Esophagus muscularis mucosa (tissue), 4 donors: ENCODE measurements around the gene ZNF618. TPM values are rescaled to one million over a fixed set of nuclear protein-coding genes. Genes with fewer than 3 reads are reported as not detected.
A peak's percentile ranks its signal among the peaks of the same experiment; 100 is the strongest.

Source experiments
- DNase-seq: peaks from one replicate; pipeline ENCODE4 v3.0.0-alpha.2; 2017; ENCODE audit errors: extremely low spot score
- H3K27ac ChIP-seq, 4 donors: fragments of 200-600 bp; sonication (generic); replicated peaks in 1 of 4; 1 replicate in 3 of 4; 2 replicates in 1 of 4; pipeline ENCODE4 v1.5.1; 2016 to 2019; ENCODE audit warnings: mild to moderate bottlenecking in 1 of 4
- H3K27me3 ChIP-seq, 4 donors: fragments of 200-600 bp; sonication (generic); one replicate each; pipeline versions ENCODE4 v1.5.1 to v1.6.0; 2016 to 2019
- H3K36me3 ChIP-seq, 4 donors: fragments of 200-600 bp; sonication (generic); one replicate each; pipeline ENCODE4 v1.5.1; 2016 to 2019
- H3K4me1 ChIP-seq, 4 donors: fragments of 200-600 bp; sonication (generic); one replicate each; pipeline ENCODE4 v1.5.1; 2016 to 2019
- H3K4me3 ChIP-seq, 4 donors: fragments of 200-600 bp; sonication (generic); 1 replicate in 2 of 4; 2 replicates in 2 of 4; pipeline ENCODE4 v1.5.1; 2016 to 2019; ENCODE audit warnings: mild to moderate bottlenecking in 4 of 4, moderate library complexity in 1 of 4
- H3K9me3 ChIP-seq, 4 donors: fragments of 200-600 bp; sonication (generic); 1 replicate in 3 of 4; 2 replicates in 1 of 4; pipeline ENCODE4 v1.5.1; 2016 to 2019
- CTCF ChIP-seq, 3 experiments: fragments of 200-600 bp in 2 of 3; fragments of 450-650 bp in 1 of 3; sonication (generic) in 2 of 3; IDR thresholded peaks; one replicate each; pipeline ENCODE4 v1.5.1; 2017 to 2019; ENCODE audit warnings: antibody characterized with exemption in 3 of 3, mild to moderate bottlenecking in 2 of 3, moderate library complexity in 1 of 3
- EP300 ChIP-seq: sonication (generic); formaldehyde crosslinking; IDR thresholded peaks from one replicate; pipeline ENCODE4 v1.6.1; 2017; ENCODE audit warnings: antibody characterized with exemption
- POLR2A ChIP-seq: fragments of 450-650 bp; IDR thresholded peaks from one replicate; pipeline ENCODE4 v1.6.1; 2017; ENCODE audit warnings: antibody characterized with exemption, moderate library complexity, mild to moderate bottlenecking, low read depth
- POLR2AphosphoS5 ChIP-seq, 2 donors: sonication (generic); formaldehyde crosslinking; IDR thresholded peaks; one replicate each; pipeline ENCODE4 v1.6.1; 2017; ENCODE audit warnings: antibody characterized with exemption in 2 of 2
- WGBS: methylation state at CpG from one replicate; pipeline ENCODE4 v1.1.5; 2018; 5-methylcytosine and 5-hydroxymethylcytosine counted together
- intact Hi-C: fragments of 100-400 bp; cut with DNase I; formaldehyde crosslinking; loops from one replicate; pipeline ENCODE4 v1.15.1; 2023
- total RNA-seq, 4 donors: library from RNA; depleted of rRNA; stranded (reverse); fragments of >200 nt; gene quantifications; one replicate each; pipeline versions ENCODE4 v1.1.0 to v1.2.1, GENCODE V29; 2016

Gene ZNF618
- total RNA-seq, 4 donors from 2014 or later = 1.2 to 4.5 (median 2.6) TPM

- DNase-seq = peak; percentile 57
- no peaks in the 10 kb centered on the region for H3K4me1 ChIP-seq
- no peaks in the 10 kb centered on the region for H3K27me3 ChIP-seq
- no peak overlapping the region for H3K27ac ChIP-seq
- H3K9me3 ChIP-seq = no peaks in the 10 kb centered on the region
- no peak overlapping the region for H3K4me3 ChIP-seq
- WGBS = 96% methylated on average over 11 of the region's 11 CpGs
- intact Hi-C loops = no loop called here
- TF ChIP-seq EP300 = no peak
- TF ChIP-seq POLR2A = no peak
- TF ChIP-seq CTCF (IDR thresholded peaks at IDR 0.05) = no peak
- no peak for TF ChIP-seq POLR2AphosphoS5 (IDR thresholded peaks at IDR 0.05)
- H3K36me3 ChIP-seq = no peaks in the 10 kb centered on the region
Measured at GRCh38 chr9:113946496-113947115, 70.5 kb downstream of the ZNF618 start.

GRCh38 chr9:113947941-113948340 lies 71.8 kb downstream of the ZNF618 start:
- intact Hi-C loops = no loop called here
- no peaks in the 10 kb centered on the region for H3K9me3 ChIP-seq
- DNase-seq = peak; percentile 45
- no peaks in the 10 kb centered on the region for H3K4me1 ChIP-seq
- 84% methylated on average over 6 of the region's 8 CpGs for WGBS
- no peak for TF ChIP-seq CTCF (IDR thresholded peaks at IDR 0.05)
- TF ChIP-seq POLR2AphosphoS5 (IDR thresholded peaks at IDR 0.05) = no peak
- TF ChIP-seq EP300 = no peak
- TF ChIP-seq POLR2A = no peak
- no peaks in the 10 kb centered on the region for H3K36me3 ChIP-seq
- no peak overlapping the region for H3K27ac ChIP-seq
- H3K27me3 ChIP-seq = no peaks in the 10 kb centered on the region
- no peak overlapping the region for H3K4me3 ChIP-seq

GRCh38 chr9:113948891-113949570 lies 72.9 kb downstream of the ZNF618 start:
- Histone ChIP-seq H3K4me3 (no peak overlapping the region), H3K9me3 (no peaks in the 10 kb centered on the region), H3K27ac (no peak overlapping the region), H3K36me3 (no peaks in the 10 kb centered on the region), H3K4me1 (no peaks in the 10 kb centered on the region), H3K27me3 (no peaks in the 10 kb centered on the region)
- no peak for TF ChIP-seq POLR2A
- no peak for TF ChIP-seq POLR2AphosphoS5 (IDR thresholded peaks at IDR 0.05)
- TF ChIP-seq CTCF (IDR thresholded peaks at IDR 0.05) = no peak
- no peak for TF ChIP-seq EP300
- DNase-seq = peak; percentile 70
- intact Hi-C loops = no loop called here
- WGBS = 83% methylated on average over 11 of the region's 11 CpGs

GRCh38 chr9:113949571-113950078 lies 73.5 kb downstream of the ZNF618 start:
- no peaks in the 10 kb centered on the region for H3K27me3 ChIP-seq
- intact Hi-C loops = no loop called here
- DNase-seq = peak; percentile 75
- H3K9me3 ChIP-seq = no peaks in the 10 kb centered on the region
- H3K4me3 ChIP-seq = no peak overlapping the region
- peaks cover 0 to 2% (median 0%) of the 10 kb centered on the region in 4 donors for H3K4me1 ChIP-seq
- no peak overlapping the region for H3K27ac ChIP-seq
- H3K36me3 ChIP-seq = no peaks in the 10 kb centered on the region
- no peak for TF ChIP-seq POLR2AphosphoS5 (IDR thresholded peaks at IDR 0.05)
- no peak for TF ChIP-seq POLR2A
- no peak for TF ChIP-seq CTCF (IDR thresholded peaks at IDR 0.05)
- TF ChIP-seq EP300 = no peak
- 99% methylated on average over 17 of the region's 17 CpGs for WGBS
